Measurements from ENCODE around the gene RBM23.
"Not testable (repeated sequence)": the region's sequence is repeated elsewhere in the genome, so short reads cannot be mapped to it uniquely, and the experiment has no call there.

The RBM23 gene

DNA sequence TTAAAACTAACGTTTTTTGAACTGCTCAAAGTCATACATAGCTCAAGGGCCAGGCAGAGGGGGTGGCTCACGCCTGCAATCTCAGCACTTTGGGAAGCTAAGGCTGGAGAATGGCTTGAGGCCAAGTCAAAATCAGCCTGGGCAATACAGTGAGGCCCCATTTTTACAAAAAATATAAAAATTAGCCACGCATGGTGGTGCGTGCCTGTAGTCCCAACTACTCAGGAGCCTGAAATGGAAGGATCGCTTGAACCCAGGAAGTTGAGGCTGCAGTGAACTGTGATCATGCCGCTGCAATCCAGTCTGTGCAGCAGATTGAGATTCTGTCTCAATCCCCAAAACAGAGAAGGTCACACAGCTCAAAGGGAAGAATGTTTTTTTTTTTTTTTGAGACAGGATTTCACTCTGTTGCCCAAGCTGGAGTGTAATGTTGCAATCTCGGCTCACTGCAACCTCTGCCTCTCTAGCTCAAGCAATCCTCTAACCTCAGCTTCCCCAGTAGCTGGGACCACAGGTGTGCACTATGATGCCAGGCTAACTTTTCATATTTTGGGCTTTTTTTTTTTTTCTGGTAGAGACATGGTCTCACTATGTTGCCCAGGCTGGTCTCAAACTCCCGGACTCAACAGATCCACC, 2.9 kb downstream of the RBM23 start:
- DNase-seq (ENCODE audit: low read depth) = peak; percentile 10

DNA sequence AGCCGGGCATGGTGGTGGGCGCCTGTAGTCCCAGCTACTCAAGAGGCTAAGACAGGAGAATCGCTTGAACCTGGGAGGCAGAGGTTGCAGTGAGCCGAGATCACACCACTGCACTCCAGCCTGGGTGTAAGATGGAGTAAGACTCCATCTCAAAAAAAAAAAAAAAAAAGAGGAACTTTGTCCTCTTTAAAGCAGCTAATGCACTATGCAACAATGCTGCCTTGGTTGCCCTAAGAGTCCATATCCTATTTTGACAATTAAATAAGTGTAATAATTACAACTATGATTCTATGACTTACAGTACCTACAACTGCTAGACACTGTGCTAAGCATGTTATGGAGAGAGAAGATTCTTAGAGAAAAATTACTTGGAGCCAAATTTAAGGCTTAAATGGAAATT, 4.1 kb downstream of the RBM23 start:
- DNase-seq (ENCODE audit: low read depth) = not testable (repeated sequence)

DNA sequence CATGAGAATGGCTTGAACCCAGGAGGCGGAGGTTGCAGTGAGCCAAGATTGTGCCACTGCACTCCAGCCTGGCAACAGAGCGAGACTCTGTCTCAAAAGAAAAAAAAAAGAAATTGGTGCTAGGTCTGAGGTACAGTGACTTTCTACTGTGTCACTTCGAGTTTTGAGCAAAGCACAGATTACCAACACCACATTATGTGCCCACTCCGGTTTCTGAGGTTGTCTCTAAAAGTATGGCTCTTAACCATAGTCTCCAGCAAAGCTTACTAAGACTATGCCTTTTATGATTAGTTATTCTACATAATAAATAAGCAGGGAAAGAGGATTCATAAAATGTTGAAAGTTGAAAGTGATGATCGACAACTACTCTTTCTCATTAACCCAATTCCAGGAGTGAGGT, 8.0 kb downstream of the RBM23 start:
- DNase-seq (ENCODE audit: low read depth) = no peak

DNA sequence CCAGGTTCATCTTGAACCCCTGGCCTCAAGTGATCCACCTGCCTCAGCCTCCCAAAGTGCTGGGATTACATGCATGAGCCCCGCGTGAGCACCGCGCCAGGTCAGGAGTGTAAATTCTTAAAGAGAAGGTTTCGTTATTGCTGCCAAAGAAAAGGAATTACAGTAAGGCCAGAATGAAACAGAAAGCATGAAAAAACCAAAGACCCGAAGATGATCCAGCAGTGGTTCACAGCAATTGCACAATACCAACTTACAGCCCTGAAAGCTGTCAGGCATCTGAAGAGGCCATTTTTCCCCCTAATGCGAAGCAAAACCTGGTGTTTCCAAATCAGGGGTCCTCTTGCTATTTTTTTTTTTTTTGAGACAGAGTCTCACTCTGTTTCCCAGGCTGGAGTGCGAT, 10.3 kb downstream of the RBM23 start:
- no peak for DNase-seq (ENCODE audit: low read depth)

DNA sequence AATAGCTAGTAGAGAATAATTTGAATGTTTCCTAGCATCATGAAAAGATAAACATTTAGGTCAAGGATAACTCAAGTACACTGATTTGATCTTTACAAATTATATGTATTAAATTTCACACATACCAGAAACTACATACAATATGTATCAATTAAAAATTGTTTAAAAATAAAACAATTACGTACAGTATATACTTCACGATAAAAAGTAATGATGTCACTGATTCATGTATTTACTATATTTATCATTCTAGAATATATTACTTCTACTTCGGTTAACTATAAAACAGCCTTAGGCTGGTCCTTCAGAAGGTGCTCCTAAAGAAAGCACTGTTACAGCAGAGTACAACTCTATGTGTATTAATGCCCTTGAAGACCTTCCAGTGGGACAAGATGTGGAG, 11.5 kb downstream of the RBM23 start:
- no peak for DNase-seq (ENCODE audit: low read depth)

DNA sequence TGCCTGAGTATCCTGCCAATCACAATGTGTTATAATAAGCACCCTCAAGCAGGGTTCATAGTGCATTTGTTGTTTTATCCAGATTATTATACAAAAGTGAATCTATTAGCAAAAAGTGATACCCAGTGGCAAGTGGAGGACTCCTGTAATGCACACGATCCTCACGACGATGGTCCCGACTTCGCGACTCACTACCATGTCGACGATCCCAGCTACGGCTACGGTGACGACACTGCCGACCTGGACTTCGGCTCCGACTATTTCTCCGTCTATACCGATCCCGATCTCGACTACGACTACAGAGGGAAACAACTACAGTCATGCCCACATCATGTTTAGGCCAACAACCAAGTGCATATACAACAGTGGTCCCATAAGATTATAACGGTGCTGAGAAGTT, 12.9 kb downstream of the RBM23 start:
- DNase-seq (ENCODE audit: low read depth) = no peak

DNA sequence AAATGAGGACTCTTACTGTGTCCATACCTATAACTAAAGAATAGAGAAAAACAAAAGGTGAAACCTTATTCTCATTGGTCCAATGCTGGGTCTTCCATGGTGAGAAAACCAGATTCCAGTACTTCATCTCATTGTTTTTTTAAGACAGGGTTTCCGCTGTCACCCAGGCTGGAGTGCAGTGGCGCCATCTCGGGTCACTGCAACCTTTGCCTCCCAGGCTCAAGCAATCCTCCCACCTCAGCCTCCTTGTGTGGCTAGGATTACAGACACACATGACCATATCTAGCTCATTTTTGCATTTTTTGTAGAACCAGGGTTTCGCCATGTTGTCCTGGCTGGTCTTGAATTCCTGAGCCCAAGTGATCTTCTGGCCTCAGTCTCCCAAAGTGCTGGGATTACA, 13.3 kb downstream of the RBM23 start:
- no peak for DNase-seq (ENCODE audit: low read depth)

DNA sequence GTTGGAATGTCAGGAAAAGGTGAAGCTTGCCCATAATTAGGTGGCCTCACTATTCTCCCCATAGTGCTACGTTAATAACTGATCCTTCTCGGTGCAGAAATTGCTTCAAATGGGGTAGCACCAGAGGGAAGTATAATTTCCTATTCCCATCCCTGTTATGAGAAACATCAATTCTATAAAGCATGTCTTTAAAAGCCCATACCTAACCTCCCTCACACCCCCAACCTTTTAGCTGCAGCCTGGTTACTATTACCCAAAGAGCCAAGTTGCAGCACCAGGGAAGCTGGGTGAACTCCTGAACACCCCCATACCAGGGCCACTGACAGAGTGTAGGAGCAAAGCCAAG, 15.2 kb downstream of the RBM23 start:
- DNase-seq (ENCODE audit: low read depth) = no peak

DNA sequence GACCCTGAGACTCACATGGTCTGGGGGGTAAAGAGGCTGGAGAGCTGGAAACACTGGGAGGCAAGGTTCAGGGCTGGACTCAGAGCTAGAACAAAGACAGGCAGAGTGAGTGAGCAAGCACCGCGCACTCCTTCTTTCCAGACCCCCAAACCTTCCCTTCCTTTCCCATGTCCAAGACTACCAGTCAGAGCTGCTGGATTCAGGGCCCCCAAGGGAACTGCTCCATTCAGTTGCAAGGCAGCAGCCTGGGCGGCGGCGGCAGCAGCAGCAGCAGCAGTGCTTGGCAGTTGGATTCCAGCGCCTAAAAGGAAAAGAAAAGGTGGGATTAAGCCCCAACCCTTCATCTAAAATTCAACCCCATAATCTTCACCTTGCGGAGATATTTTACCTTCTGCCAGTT, 17.1 kb downstream of the RBM23 start:
- no peak for DNase-seq (ENCODE audit: low read depth)

DNA sequence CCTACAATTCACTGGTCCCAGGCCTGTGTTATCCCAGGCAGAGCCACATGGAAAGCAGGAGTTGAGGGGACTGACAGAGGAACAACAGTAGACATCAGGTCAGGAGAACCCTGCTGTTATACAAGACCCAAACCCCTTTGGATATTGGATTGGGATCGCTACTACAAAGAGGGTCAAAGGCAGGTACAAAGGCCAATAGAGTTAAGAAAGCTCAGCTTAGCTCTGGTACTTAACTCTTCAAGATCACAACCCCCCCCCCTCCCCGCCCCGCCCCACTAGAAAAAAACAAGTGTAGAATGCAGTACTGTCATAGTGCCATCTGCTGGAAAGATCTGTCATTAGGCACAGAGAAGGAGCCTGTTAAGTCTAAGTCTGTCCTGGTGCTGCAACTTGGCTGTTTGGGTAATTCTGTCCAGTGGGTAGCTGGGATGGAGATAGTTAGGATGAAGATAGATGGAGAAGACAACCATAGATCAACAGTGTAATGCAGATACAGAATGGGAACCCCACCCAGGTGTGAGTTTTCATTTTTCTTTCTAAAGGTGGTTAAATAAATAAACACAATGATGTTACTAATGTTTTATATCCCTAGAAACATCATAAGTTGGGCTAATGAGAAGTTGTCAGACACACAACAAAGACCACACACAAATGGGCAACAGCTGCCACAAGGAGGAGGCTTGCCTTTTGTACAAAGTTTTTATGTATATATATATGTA, 18.7 kb downstream of the RBM23 start:
- no peak for DNase-seq (ENCODE audit: low read depth)

DNA sequence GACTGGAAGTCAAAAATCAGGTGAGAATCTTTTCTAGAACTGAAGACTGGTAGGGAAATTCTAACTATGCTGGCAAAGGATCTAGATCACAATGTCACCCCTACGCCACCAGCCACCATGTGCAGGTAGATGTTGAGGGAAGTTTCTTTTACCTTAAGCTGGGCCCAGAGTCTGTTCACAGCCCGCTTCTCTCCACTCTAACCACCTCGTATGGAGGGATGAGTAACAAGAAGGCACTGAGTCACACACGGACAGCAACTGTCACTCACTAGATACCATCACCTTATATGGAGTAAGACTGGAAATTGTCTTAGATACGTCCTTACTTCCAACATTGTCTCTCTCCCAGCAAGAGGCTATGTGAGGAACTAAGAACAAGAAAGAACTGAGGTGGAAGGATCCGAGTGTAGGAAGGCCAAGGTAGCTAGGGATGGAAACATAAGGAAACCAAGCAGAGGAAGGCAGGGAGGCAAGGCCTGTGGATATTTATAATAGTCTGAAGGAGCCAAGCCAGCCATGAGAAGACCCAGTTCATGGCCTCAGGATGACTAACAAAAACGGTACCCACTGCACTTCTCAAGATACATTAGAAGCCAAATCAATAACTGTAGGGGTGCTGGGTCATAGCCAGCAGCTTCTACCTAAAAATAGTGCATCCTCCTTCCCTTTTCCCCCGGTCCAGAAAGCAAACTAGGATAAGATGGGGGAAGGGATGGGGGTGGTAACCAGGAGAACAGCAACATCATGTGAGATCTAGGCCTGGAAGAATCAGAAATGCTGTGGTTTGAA, 20.5 kb downstream of the RBM23 start:
- peak; percentile 53 for DNase-seq (ENCODE audit: low read depth)

DNA sequence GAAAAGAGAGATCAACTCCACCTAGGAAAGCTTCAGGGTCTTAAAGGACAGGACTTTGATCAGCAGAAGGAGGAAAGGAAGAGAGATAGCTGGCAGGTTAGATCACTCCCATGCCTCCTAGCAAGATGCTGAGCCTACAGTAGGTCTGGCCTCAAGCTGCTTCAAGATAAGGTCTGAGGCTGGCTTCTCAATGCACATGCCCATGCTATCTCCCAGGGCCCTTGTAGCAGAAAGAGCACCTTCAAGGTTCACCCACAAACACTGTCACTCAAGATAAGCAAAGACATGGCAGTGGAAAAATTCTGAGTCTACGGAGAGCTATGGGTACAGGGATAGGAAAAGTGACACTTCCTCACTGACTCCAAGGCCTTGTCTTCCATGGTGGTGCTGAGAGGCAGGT, 21.6 kb downstream of the RBM23 start:
- no peak for DNase-seq (ENCODE audit: low read depth)

DNA sequence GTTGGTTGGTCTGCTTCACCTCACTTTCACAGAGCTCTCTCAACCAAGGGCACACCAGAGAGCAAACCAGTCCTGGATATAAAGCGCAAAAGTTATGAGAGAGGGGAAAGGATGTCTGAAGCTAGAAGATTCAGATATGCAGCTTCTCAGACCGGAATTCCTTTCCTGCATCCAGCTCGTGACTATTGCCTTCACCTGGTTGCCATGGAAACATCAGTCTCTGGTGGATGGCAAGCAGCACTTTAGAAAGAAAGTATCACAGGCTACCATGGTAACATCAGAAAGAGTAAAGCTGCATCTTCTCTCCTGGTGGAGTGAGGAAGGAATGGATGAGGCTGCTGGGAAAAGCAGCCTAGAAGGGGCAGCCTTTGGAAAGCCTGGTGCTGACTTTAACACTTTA, 22.2 kb downstream of the RBM23 start:
- DNase-seq (ENCODE audit: low read depth) = no peak

DNA sequence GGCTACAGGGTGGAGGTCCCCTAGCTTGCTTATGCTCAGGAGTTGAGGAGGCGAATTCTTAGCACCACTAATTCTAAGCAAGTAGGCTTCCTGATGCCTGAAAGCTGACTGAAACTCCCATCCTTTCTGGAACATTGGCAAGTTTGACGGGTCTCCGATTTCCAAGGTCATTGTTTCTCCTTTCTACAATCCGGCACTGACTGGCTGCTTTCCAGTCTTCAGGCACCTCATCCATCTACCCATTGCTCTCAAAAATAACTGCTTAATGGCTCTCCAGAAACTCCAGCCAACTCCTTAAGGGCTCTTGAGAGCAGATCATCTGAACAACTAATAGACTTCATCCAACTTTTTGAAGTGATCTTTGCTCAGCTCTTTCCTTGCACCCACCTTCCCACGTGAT, 22.6 kb downstream of the RBM23 start:
- DNase-seq (ENCODE audit: low read depth) = no peak

DNA sequence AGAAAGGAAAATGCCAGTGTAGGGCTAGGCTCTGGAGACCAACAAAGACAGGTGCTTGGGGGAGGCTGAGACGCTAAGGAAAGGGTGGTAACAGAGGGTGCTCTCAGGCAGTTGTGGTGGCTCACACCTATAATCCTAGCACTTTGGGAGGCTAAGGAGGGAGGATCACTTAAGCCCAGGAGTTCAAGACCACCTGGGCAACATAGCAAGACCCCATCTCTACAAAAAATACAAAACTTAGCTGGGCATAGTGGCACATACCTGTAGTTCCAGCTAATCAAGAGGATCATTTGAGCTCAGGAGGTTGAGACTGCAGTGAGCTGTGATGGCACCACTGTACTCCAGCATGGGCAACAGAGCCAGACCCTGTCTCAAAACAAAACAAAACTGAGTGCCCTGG, 23.5 kb downstream of the RBM23 start:
- no peak for DNase-seq (ENCODE audit: low read depth)

DNA sequence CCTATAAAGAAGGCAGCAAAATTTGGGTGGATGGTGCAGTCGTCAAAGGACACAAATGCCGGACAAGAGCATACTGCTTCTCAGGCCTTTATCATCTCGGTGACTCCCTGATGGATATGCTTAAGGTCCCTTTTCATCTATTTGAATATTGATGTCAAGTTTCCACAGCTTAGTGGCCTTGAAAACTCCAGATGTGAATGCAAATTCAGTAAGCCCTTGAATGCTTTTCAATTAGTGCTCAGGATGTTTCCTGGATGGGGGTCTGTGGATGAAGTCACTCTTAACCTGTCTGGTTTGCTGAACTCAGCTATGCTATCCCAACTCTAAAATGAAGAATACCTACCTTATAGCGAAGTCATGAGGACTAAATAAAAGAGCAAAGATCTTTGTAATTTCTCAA, 25.2 kb downstream of the RBM23 start:
- DNase-seq (ENCODE audit: low read depth) = no peak

DNA sequence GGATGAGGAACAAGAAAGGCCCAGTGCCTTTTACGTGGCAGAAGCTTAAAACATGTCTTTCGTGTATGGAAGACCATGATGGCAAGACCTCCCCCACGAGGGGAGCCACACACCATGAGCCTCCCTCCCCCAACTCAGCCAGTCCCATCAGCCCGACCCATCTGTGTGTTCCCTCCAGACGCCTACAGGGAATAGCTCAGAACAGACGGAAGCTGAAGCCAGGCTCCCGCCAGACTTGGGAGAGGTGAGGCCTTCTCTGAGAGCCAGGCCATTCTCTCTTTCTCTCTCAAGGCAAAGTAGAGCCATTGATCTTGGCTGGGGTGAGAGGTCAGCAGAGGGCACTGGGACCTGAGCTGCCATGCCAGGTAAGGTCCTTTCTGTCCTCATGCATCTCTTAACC, 26.5 kb downstream of the RBM23 start:
- no peak for DNase-seq (ENCODE audit: low read depth)

DNA sequence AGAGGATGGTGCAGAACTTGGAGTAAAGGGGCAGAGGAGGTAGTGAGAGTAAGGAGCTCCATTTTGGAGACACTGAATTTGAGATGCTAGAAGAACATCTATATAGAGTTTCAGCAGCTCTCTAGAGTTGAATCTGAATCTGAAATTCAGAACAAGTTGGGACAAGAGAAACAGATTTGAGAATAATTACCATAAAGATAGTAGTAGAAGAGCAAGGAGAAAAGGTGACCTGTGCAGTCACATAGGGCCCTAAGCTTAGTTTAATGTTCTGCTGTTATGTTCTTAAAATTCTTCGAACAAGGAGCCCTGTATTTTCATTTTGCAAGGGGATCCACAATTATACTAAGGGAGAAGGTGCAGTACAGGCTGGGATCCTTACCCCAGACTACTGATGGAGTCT, 28.5 kb downstream of the RBM23 start:
- no peak for DNase-seq (ENCODE audit: low read depth)

DNA sequence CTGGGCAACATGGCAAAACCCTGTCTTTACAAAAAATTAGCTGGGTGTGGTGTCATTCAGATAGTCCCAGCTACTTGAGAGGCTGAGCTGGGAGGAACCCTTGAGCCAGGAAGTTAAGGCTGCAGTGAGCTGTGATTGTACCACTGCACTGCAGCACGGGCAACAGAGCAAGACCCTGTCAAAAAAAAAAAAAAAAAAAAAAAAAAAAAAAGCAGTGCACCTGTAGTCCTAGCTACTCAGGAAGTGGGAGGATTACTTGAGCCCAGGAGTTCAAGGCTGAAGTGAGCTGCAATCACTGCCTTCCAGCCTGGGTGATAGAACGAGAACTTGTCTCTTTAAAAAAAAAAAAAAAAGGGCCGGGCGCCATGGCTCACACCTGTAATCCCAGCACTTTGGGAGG, 30.3 kb downstream of the RBM23 start:
- no peak for DNase-seq (ENCODE audit: low read depth)

DNA sequence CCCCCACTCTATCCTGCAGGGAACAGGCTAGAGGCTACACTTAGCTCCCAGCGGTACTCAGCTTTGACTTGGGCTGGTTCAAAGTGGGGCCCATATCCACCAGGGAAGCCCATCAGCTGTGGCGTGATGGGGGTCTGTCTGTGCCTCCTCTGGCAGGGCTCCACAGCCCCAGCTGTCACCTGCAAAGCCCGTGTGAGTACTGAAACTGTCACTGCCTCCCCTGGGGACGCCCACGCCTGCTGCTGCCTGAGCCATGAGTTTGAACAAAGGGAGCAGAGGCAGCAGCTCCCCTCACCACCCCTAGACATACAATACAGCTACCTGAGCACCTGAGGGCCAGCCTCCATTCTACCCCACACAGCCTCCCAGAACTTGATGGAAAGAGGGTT, 31.0 kb downstream of the RBM23 start:
- DNase-seq (ENCODE audit: low read depth) = no peak

DNA sequence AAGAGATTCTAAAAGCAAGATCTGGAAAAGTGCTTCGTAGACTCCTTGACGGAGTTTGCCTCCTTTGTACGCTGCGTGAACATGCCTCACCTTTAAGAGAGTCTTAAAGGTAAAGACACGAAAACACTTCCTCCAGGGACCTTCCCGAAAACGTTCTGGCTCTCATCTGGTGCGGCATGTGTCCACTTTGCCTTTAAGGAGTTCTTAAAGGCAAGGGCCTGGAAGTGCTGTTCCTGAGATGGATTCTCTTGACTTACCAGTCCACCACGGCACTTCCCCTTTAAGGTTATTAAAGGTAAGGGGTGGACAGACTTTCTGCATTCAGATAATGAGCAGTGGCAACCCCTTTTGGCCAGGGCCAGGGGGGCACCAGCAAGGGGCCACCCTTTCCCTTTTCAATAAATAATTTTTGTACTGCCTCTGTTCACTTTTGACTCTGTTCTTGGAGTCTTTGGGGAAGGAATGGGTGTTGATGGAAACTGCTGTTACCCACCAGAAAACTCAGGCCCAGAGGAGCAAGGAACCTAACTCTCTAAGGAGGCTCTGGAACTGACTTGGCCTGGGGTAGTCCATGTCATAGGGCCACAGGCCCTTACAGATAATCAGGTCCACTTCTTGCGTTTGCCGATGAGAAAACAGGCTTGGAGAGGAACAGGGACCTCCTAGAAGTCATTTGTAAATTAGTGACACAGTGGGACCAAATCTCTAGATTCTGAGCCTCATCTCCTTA, 31.5 kb downstream of the RBM23 start:
- DNase-seq (ENCODE audit: low read depth) = no peak

DNA sequence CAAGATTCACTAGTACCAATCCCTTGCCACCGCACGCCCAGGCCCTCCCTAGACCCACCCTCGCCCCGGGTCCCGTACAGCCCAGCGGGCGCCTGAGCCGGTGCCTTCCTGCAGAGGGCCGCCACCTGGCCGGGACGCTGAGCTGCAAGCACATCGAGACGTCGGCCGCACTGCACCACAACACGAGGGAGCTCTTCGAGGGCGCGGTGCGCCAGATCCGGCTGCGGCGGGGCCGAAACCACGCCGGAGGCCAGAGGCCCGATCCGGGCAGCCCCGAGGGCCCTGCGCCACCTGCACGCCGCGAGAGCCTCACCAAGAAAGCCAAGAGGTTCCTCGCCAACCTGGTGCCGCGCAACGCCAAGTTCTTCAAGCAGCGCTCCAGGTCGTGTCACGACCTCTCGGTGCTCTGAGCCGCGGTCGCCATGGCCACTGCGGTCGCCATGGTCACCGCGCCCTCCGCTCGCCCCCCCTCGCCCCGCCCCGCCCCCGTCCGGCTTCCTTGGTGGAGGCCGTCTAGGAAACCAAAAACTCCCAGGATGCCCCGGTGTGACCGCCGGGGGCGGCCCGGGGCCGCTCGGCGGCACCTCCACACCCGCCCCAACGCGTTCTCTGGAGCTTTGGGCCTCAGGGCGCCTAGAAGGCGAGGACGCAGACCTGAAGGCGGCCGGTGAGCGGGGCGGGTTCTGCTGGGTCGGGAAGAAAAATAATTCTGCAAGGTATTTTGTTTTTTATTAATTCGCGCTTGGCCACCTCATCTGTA, 32.3 kb downstream of the RBM23 start:
- no peak for DNase-seq (ENCODE audit: low read depth)
